ENCODE results near the gene PLPPR1.

PLPPR1 gene

DNA sequence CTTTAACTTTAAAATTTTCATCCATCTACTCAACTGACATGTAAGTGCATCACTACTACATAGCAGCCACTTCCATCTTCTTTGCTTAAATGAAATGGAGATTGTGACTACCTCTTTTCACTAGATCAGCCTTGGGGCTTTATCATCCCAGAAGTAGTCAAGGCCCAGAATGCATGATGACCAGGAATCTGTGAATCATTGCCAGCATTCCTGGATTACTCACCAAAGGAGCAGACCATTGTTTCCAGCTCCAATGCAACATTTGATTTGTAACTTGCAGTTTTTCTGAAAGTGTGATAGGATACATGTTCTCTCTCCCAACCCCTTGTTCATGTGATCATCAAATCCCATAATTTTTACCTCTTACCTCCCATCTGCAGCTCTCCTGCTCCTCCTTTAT lies 65.1 kb downstream of the PLPPR1 start:
- Histone ChIP-seq H3K4me2 (ENCODE audit: low read length) (no peak overlapping the region), H4K91ac (ENCODE audit: low read depth, low read length) (no peak overlapping the region), H3K9me3 (ENCODE audit: insufficient read depth, low read depth, low read length) (peaks cover 2% of the 10 kb centered on the region), H3K14ac (ENCODE audit: low read length) (no peak overlapping the region), H3K36me3 (ENCODE audit: control insufficient read depth in 1 of 2, insufficient read depth in 2 of 2, low read length in 2 of 2) (no peaks in the 10 kb centered on the region), H3K23ac (ENCODE audit: low read length) (no peak overlapping the region), H2BK5ac (ENCODE audit: low read depth, low read length, poor library complexity) (no peak overlapping the region), H3K18ac (ENCODE audit: low read length) (no peak overlapping the region), H3K4me3 (ENCODE audit: low read depth, low read length) (no peak overlapping the region), H3K27ac (ENCODE audit: low read depth, low read length) (no peak overlapping the region), H4K12ac (ENCODE audit: low read depth, low read length) (no peak overlapping the region), H3K9ac (ENCODE audit: low read length) (no peak overlapping the region), H3K79me1 (ENCODE audit: low read length) (no peaks in the 10 kb centered on the region), H2BK120ac (ENCODE audit: insufficient read depth, low read length, poor library complexity) (no peak overlapping the region), H3K79me2 (ENCODE audit: control insufficient read depth, insufficient read depth, low read length, poor library complexity) (no peaks in the 10 kb centered on the region), H3K4me1 (ENCODE audit: control insufficient read depth in 1 of 2, insufficient read depth in 2 of 2, low read length in 2 of 2) (no peaks in the 10 kb centered on the region), H2BK12ac (ENCODE audit: low read length) (no peak overlapping the region), H3K4ac (ENCODE audit: low read depth, low read length) (no peak overlapping the region), H4K8ac (ENCODE audit: low read depth, low read length) (no peak overlapping the region), H2AFZ (ENCODE audit: insufficient read depth, low read length, poor library complexity) (no peak overlapping the region), H2AK5ac (ENCODE audit: low read length) (no peak overlapping the region), H3K27me3 (ENCODE audit: insufficient read depth, low read length) (no peaks in the 10 kb centered on the region)
- DNase-seq: peak; percentile 54 to 69

DNA sequence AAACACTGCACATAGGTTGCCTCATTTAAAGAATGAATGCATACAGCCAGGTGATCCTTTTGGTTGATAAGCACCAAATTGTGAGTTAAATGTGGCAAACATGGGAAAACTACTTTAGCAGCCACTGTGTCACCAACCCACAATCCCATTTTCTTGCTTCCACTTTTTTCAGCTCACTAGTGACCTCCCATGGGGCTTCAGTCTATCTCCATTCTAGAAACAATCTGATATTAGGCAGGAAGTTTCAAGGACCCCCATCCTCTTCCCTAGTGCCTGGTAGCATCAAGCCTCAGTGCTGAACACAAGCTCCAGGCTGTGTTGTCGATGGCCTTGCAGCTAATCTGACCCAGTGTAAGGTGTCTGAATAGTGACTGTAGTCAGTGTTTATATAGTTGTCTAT lies 66.2 kb downstream of the PLPPR1 start:
- Histone ChIP-seq H3K79me2 (ENCODE audit: control insufficient read depth, insufficient read depth, low read length, poor library complexity) (no peaks in the 10 kb centered on the region), H2AK5ac (ENCODE audit: low read length) (no peak overlapping the region), H3K4ac (ENCODE audit: low read depth, low read length) (no peak overlapping the region), H3K23ac (ENCODE audit: low read length) (no peak overlapping the region), H3K9me3 (ENCODE audit: insufficient read depth, low read depth, low read length) (peaks cover 2% of the 10 kb centered on the region), H3K4me3 (ENCODE audit: low read depth, low read length) (no peak overlapping the region), H3K79me1 (ENCODE audit: low read length) (no peaks in the 10 kb centered on the region), H2AFZ (ENCODE audit: insufficient read depth, low read length, poor library complexity) (no peak overlapping the region), H3K18ac (ENCODE audit: low read length) (no peak overlapping the region), H4K12ac (ENCODE audit: low read depth, low read length) (no peak overlapping the region), H3K4me2 (ENCODE audit: low read length) (no peak overlapping the region), H3K14ac (ENCODE audit: low read length) (no peak overlapping the region), H3K27me3 (ENCODE audit: insufficient read depth, low read length) (no peaks in the 10 kb centered on the region), H2BK5ac (ENCODE audit: low read depth, low read length, poor library complexity) (no peak overlapping the region), H3K36me3 (ENCODE audit: control insufficient read depth in 1 of 2, insufficient read depth in 2 of 2, low read length in 2 of 2) (no peaks in the 10 kb centered on the region), H2BK12ac (ENCODE audit: low read length) (no peak overlapping the region), H4K8ac (ENCODE audit: low read depth, low read length) (no peak overlapping the region), H2BK120ac (ENCODE audit: insufficient read depth, low read length, poor library complexity) (no peak overlapping the region), H4K91ac (ENCODE audit: low read depth, low read length) (no peak overlapping the region), H3K9ac (ENCODE audit: low read length) (no peak overlapping the region), H3K27ac (ENCODE audit: low read depth, low read length) (no peak overlapping the region), H3K4me1 (ENCODE audit: control insufficient read depth in 1 of 2, insufficient read depth in 2 of 2, low read length in 2 of 2) (no peaks in the 10 kb centered on the region)
- DNase-seq: no peak
- no CpG with 5 or more reads among the region's 1 CpG for WGBS (ENCODE audit: extremely low coverage, insufficient coverage, insufficient read length)

GRCh38 chr9:101097210-101097609 lies 68.7 kb downstream of the PLPPR1 start:
- no peak overlapping the region for H3K9ac ChIP-seq (ENCODE audit: low read length)
- H2AFZ ChIP-seq (ENCODE audit: insufficient read depth, low read length, poor library complexity): no peak overlapping the region
- H3K4me2 ChIP-seq (ENCODE audit: low read length): no peak overlapping the region
- no peaks in the 10 kb centered on the region for H3K79me2 ChIP-seq (ENCODE audit: control insufficient read depth, insufficient read depth, low read length, poor library complexity)
- no peak overlapping the region for H3K27ac ChIP-seq (ENCODE audit: low read depth, low read length)
- no peaks in the 10 kb centered on the region for H3K79me1 ChIP-seq (ENCODE audit: low read length)
- H3K4me3 ChIP-seq (ENCODE audit: low read depth, low read length): no peak overlapping the region
- no peak for DNase-seq
- no peaks in the 10 kb centered on the region for H3K36me3 ChIP-seq (ENCODE audit: control insufficient read depth in 1 of 2, insufficient read depth in 2 of 2, low read length in 2 of 2)
- H2BK5ac ChIP-seq (ENCODE audit: low read depth, low read length, poor library complexity): no peak overlapping the region
- H3K9me3 ChIP-seq (ENCODE audit: insufficient read depth, low read depth, low read length): peaks cover 2% of the 10 kb centered on the region
- H3K14ac ChIP-seq (ENCODE audit: low read length): no peak overlapping the region
- no peaks in the 10 kb centered on the region for H3K4me1 ChIP-seq (ENCODE audit: control insufficient read depth in 1 of 2, insufficient read depth in 2 of 2, low read length in 2 of 2)
- no CpG with 5 or more reads among the region's 1 CpG for WGBS (ENCODE audit: extremely low coverage, insufficient coverage, insufficient read length)
- H2BK120ac ChIP-seq (ENCODE audit: insufficient read depth, low read length, poor library complexity): no peak overlapping the region
- no peak overlapping the region for H3K4ac ChIP-seq (ENCODE audit: low read depth, low read length)
- H4K8ac ChIP-seq (ENCODE audit: low read depth, low read length): no peak overlapping the region
- H3K27me3 ChIP-seq (ENCODE audit: insufficient read depth, low read length): no peaks in the 10 kb centered on the region
- no peak overlapping the region for H2BK12ac ChIP-seq (ENCODE audit: low read length)
- no peak overlapping the region for H3K23ac ChIP-seq (ENCODE audit: low read length)
- no peak overlapping the region for H4K12ac ChIP-seq (ENCODE audit: low read depth, low read length)
- no peak overlapping the region for H2AK5ac ChIP-seq (ENCODE audit: low read length)
- no peak overlapping the region for H3K18ac ChIP-seq (ENCODE audit: low read length)
- no peak overlapping the region for H4K91ac ChIP-seq (ENCODE audit: low read depth, low read length)

DNA sequence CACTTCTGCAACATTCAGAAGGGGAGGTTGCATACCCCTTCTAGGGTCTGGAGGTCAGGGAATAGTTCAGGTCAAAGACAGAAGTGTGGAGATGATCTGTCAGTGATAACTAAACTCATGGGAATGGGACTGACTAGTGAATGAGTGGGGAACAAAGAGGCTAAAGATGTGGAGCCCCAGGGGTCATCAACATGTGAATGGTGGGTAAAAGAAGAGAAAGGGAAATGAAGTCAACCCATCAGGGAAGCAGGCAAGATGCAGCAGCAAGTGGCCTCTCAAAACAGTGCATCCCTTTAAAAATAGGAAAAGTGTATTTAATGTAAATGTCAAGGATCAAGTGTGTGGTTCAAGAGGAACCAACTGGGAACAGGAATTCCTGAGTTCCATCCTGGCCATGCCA lies 69.9 kb downstream of the PLPPR1 start:
- Histone ChIP-seq H4K8ac (ENCODE audit: low read depth, low read length) (no peak overlapping the region), H3K4me2 (ENCODE audit: low read length) (no peak overlapping the region), H3K18ac (ENCODE audit: low read length) (no peak overlapping the region), H2BK12ac (ENCODE audit: low read length) (no peak overlapping the region), H3K9me3 (ENCODE audit: insufficient read depth, low read depth, low read length) (no peaks in the 10 kb centered on the region), H3K4me1 (ENCODE audit: control insufficient read depth in 1 of 2, insufficient read depth in 2 of 2, low read length in 2 of 2) (no peaks in the 10 kb centered on the region), H3K79me1 (ENCODE audit: low read length) (no peaks in the 10 kb centered on the region), H4K12ac (ENCODE audit: low read depth, low read length) (no peak overlapping the region), H2BK5ac (ENCODE audit: low read depth, low read length, poor library complexity) (no peak overlapping the region), H3K79me2 (ENCODE audit: control insufficient read depth, insufficient read depth, low read length, poor library complexity) (no peaks in the 10 kb centered on the region), H2AK5ac (ENCODE audit: low read length) (no peak overlapping the region), H3K4ac (ENCODE audit: low read depth, low read length) (no peak overlapping the region), H3K27me3 (ENCODE audit: insufficient read depth, low read length) (no peaks in the 10 kb centered on the region), H3K4me3 (ENCODE audit: low read depth, low read length) (no peak overlapping the region), H3K27ac (ENCODE audit: low read depth, low read length) (no peak overlapping the region), H4K91ac (ENCODE audit: low read depth, low read length) (no peak overlapping the region), H3K23ac (ENCODE audit: low read length) (no peak overlapping the region), H3K14ac (ENCODE audit: low read length) (no peak overlapping the region), H3K9ac (ENCODE audit: low read length) (no peak overlapping the region), H3K36me3 (ENCODE audit: control insufficient read depth in 1 of 2, insufficient read depth in 2 of 2, low read length in 2 of 2) (no peaks in the 10 kb centered on the region), H2BK120ac (ENCODE audit: insufficient read depth, low read length, poor library complexity) (no peak overlapping the region), H2AFZ (ENCODE audit: insufficient read depth, low read length, poor library complexity) (no peak overlapping the region)
- DNase-seq: no peak

DNA sequence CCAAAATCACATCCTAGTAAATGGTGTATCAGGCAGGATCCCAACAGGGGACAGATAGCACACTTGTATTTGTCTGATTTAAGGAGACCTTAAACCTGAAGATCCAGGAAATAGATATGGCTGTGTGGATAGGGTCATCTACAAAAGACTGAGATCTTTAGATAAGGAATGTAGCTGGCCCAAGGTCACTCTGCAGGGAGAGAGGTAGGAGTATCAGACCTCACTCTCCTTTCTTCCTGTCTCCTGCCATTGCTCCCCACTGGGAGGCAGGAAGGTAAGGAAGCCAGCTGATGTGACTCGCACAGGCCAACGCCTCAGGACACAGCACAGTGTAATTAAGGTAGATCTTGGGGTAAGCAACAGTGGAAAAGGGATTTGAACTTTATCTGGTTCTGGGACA lies 85.8 kb downstream of the PLPPR1 start:
- no peaks in the 10 kb centered on the region for H3K79me2 ChIP-seq (ENCODE audit: control insufficient read depth, insufficient read depth, low read length, poor library complexity)
- H3K4me2 ChIP-seq (ENCODE audit: low read length): no peak overlapping the region
- no peak overlapping the region for H4K12ac ChIP-seq (ENCODE audit: low read depth, low read length)
- no peak overlapping the region for H4K8ac ChIP-seq (ENCODE audit: low read depth, low read length)
- H3K23ac ChIP-seq (ENCODE audit: low read length): no peak overlapping the region
- no peak overlapping the region for H2AFZ ChIP-seq (ENCODE audit: insufficient read depth, low read length, poor library complexity)
- H3K18ac ChIP-seq (ENCODE audit: low read length): no peak overlapping the region
- H3K9ac ChIP-seq (ENCODE audit: low read length): no peak overlapping the region
- H4K91ac ChIP-seq (ENCODE audit: low read depth, low read length): no peak overlapping the region
- H3K27me3 ChIP-seq (ENCODE audit: insufficient read depth, low read length): no peaks in the 10 kb centered on the region
- no peak overlapping the region for H2AK5ac ChIP-seq (ENCODE audit: low read length)
- DNase-seq: no peak
- H2BK5ac ChIP-seq (ENCODE audit: low read depth, low read length, poor library complexity): no peak overlapping the region
- H2BK12ac ChIP-seq (ENCODE audit: low read length): no peak overlapping the region
- no peaks in the 10 kb centered on the region for H3K79me1 ChIP-seq (ENCODE audit: low read length)
- no peaks in the 10 kb centered on the region for H3K4me1 ChIP-seq (ENCODE audit: control insufficient read depth in 1 of 2, insufficient read depth in 2 of 2, low read length in 2 of 2)
- no peaks in the 10 kb centered on the region for H3K9me3 ChIP-seq (ENCODE audit: insufficient read depth, low read depth, low read length)
- H3K4me3 ChIP-seq (ENCODE audit: low read depth, low read length): no peak overlapping the region
- H3K4ac ChIP-seq (ENCODE audit: low read depth, low read length): no peak overlapping the region
- no peak overlapping the region for H3K27ac ChIP-seq (ENCODE audit: low read depth, low read length)
- H2BK120ac ChIP-seq (ENCODE audit: insufficient read depth, low read length, poor library complexity): no peak overlapping the region
- WGBS (ENCODE audit: extremely low coverage, insufficient coverage, insufficient read length): no CpG with 5 or more reads among the region's 2 CpGs
- H3K36me3 ChIP-seq (ENCODE audit: control insufficient read depth in 1 of 2, insufficient read depth in 2 of 2, low read length in 2 of 2): no peaks in the 10 kb centered on the region
- H3K14ac ChIP-seq (ENCODE audit: low read length): no peak overlapping the region
